ENCODE results near the gene ROPN1L. TPM values are rescaled to one million over a fixed set of nuclear protein-coding genes. Genes with fewer than 3 reads are reported as not detected.

ROPN1L gene
- total RNA-seq, 1 experiment from 2014 or later, result 7.1 TPM

DNA sequence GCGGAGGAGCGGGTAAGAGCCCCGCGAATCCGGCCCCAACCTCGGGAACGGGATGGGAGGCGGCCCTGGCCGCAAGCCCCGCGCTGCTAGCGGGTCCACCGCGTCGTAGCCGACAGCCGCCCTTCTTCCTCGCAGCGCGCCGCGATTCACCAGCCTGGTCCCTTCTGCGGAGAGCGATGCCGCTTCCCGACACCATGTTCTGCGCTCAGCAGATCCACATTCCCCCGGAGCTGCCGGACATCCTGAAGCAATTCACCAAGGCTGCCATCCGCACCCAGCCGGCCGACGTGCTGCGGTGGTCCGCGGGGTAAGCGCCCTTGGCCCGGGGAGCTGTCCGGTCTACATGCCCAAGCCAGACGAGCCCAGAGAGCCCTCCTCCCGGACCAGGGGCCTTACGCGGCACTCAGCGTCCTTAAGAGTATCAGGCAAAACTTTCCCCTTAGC, 335 bp downstream of the ROPN1L start:
- H2AFZ ChIP-seq, result peak overlapping the region; percentile 88

DNA sequence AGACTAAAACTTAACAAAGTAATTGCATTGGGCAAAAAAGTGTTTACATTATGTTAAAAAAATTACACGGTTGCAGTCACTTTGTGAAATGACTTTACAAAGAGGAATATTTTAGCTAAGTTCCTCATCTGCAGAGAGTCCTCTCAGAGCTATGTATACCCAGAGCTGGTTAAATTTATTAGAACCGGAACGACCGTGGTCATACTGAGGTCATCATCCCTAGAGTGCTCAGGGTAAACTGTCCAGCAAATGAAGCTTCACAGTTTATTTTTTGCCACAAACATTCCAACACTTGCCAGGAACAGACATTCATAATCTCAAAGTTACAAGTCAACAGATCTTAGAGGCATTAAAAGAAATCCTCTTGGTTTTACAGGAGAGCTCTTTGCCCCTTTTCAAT, 897 bp downstream of the ROPN1L start:
- POLR2A ChIA-PET (ENCODE audit: unreplicated experiment), result interaction anchor here (0.6 to 0.7 kb wide), 3 partner anchors 71 to 888 kb away, joined by 3 to 9 read pairs (median 6); partner anchors contain the start of gene MARCHF6
- peak overlapping the region; percentile 72 for H3K4me3 ChIP-seq
- intact Hi-C loops (cut with micrococcal nuclease; ENCODE audit: unreplicated experiment), result loop anchor here (10.0 kb wide), 1 partner anchor 288 kb away; no protein-coding TSS in a partner anchor

More for the DNA sequence above, 335 bp downstream of the ROPN1L start:
- Histone ChIP-seq H3K27ac (no peak overlapping the region), H3K27me3 (ENCODE audit: insufficient read depth, low read depth) (no peaks in the 10 kb centered on the region), H4K20me1 (ENCODE audit: insufficient read depth) (no peaks in the 10 kb centered on the region), H3K4me2 (peak overlapping the region; percentile 99), H3K9me2 (ENCODE audit: insufficient read depth) (no peaks in the 10 kb centered on the region), H3K79me2 (ENCODE audit: low read depth) (no peaks in the 10 kb centered on the region), H3K36me3 (ENCODE audit: low read depth) (no peaks in the 10 kb centered on the region; the same call in 1 of the 2 replicates), H3K4me1 (replicated peaks; ENCODE audit: insufficient read depth) (peaks cover 17% of the 10 kb centered on the region), H3K4me3 (peak overlapping the region; percentile 72), H3K9me3 (ENCODE audit: insufficient read depth, low read depth) (no peaks in the 10 kb centered on the region), H3F3A (ENCODE audit: insufficient read depth, low read depth) (peaks cover 30% of the 10 kb centered on the region; the same call in 1 of the 2 replicates)
- ChIA-PET CTCF (no interaction called here), POLR2A (ENCODE audit: unreplicated experiment) (interaction anchor here (0.7 kb wide), 1 partner anchor 132 kb away, joined by 4 read pairs; no protein-coding TSS in a partner anchor)
- no peak for DNase-seq
- BruUV-seq (replicated peaks), result TSS peak; percentile 8
- no peak for TF ChIP-seq EZH2 (IDR thresholded peaks at IDR 0.05; ENCODE audit: low read depth)
- TF ChIP-seq, protein P1, sequence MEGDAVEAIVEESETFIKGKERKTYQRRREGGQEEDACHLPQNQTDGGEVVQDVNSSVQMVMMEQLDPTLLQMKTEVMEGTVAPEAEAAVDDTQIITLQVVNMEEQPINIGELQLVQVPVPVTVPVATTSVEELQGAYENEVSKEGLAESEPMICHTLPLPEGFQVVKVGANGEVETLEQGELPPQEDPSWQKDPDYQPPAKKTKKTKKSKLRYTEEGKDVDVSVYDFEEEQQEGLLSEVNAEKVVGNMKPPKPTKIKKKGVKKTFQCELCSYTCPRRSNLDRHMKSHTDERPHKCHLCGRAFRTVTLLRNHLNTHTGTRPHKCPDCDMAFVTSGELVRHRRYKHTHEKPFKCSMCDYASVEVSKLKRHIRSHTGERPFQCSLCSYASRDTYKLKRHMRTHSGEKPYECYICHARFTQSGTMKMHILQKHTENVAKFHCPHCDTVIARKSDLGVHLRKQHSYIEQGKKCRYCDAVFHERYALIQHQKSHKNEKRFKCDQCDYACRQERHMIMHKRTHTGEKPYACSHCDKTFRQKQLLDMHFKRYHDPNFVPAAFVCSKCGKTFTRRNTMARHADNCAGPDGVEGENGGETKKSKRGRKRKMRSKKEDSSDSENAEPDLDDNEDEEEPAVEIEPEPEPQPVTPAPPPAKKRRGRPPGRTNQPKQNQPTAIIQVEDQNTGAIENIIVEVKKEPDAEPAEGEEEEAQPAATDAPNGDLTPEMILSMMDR (conservative IDR thresholded peaks at IDR 0.05), result no peak
- intact Hi-C loops (cut with micrococcal nuclease; ENCODE audit: unreplicated experiment), result loop anchor here (1.0 to 10.0 kb wide), 2 partner anchors 158 to 287 kb away; no protein-coding TSS in a partner anchor

DNA sequence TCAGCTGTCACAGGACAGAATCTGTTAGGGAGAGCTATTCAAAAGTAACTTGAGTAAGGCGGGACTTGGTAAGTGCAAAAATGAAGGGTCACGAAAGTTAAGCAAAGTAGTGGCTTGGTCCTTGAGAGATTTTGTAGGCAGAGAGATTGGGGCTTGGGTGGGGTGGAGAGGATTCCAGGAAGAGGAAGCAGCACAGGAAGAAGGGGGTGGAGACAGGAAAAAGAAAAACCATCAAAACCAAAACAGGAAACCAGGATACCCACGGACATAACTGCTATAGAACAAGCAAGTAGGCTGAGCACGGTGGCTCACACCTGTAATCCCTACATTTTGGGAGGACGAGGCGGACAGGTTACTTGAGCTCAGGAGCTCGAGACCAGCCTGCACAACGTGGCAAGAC, 3.7 kb downstream of the ROPN1L start:
- H3K4me2 ChIP-seq, result no peak overlapping the region
- H3K4me3 ChIP-seq, result no peak overlapping the region
- peaks cover 12% of the 10 kb centered on the region; the same call in 1 of the 2 replicates for H3F3A ChIP-seq (ENCODE audit: insufficient read depth, low read depth)
- H3K4me1 ChIP-seq (replicated peaks; ENCODE audit: insufficient read depth), result peaks cover 17% of the 10 kb centered on the region
- no peaks in the 10 kb centered on the region for H3K79me2 ChIP-seq (ENCODE audit: low read depth)
- H3K9me2 ChIP-seq (ENCODE audit: insufficient read depth), result no peaks in the 10 kb centered on the region
- H3K9me3 ChIP-seq (ENCODE audit: insufficient read depth, low read depth), result no peaks in the 10 kb centered on the region
- intact Hi-C loops (cut with micrococcal nuclease; ENCODE audit: unreplicated experiment), result loop anchor here (10.0 kb wide), 1 partner anchor 291 kb away; no protein-coding TSS in a partner anchor
- no peak overlapping the region for H3K27ac ChIP-seq
- TF ChIP-seq, protein P1 (conservative IDR thresholded peaks at IDR 0.05), result no peak
- no peak for TF ChIP-seq EZH2 (IDR thresholded peaks at IDR 0.05; ENCODE audit: low read depth)
- BruUV-seq (replicated peaks), result no TSS peak
- CTCF ChIA-PET, result no interaction called here
- H3K36me3 ChIP-seq (ENCODE audit: low read depth), result no peaks in the 10 kb centered on the region
- no peak for DNase-seq
- H4K20me1 ChIP-seq (ENCODE audit: insufficient read depth), result no peaks in the 10 kb centered on the region
- no peaks in the 10 kb centered on the region for H3K27me3 ChIP-seq (ENCODE audit: insufficient read depth, low read depth)
- H2AFZ ChIP-seq, result no peak overlapping the region
- POLR2A ChIA-PET (ENCODE audit: unreplicated experiment), result no interaction called here

More for the DNA sequence above, 897 bp downstream of the ROPN1L start:
- Histone ChIP-seq H4K20me1 (ENCODE audit: insufficient read depth) (no peaks in the 10 kb centered on the region), H3K4me1 (replicated peaks; ENCODE audit: insufficient read depth) (peaks cover 17% of the 10 kb centered on the region), H3K36me3 (ENCODE audit: low read depth) (no peaks in the 10 kb centered on the region), H3K9me3 (ENCODE audit: insufficient read depth, low read depth) (no peaks in the 10 kb centered on the region), H3K4me2 (peak overlapping the region; percentile 99), H3K79me2 (ENCODE audit: low read depth) (no peaks in the 10 kb centered on the region), H3F3A (ENCODE audit: insufficient read depth, low read depth) (peaks cover 30% of the 10 kb centered on the region; the same call in 1 of the 2 replicates), H3K9me2 (ENCODE audit: insufficient read depth) (no peaks in the 10 kb centered on the region), H3K27ac (no peak overlapping the region), H3K27me3 (ENCODE audit: insufficient read depth, low read depth) (no peaks in the 10 kb centered on the region), H2AFZ (peak overlapping the region; percentile 88)
- DNase-seq, result no peak
- CTCF ChIA-PET, result interaction anchor here (0.6 to 0.7 kb wide), 2 partner anchors 169 to 1581 kb away, joined by 3 read pairs; no protein-coding TSS in a partner anchor
- no TSS peak for BruUV-seq (replicated peaks)
- no peak for TF ChIP-seq EZH2 (IDR thresholded peaks at IDR 0.05; ENCODE audit: low read depth)
- TF ChIP-seq, protein P1 (conservative IDR thresholded peaks at IDR 0.05), result no peak

Data from PC-9 (cell line).